Hepatocyte (in vitro differentiated cells): ENCODE data around the gene BRSK1.

Experiments
- EZH2 ChIP-seq: fragments of 200-600 bp; sonication (generic); IDR thresholded peaks from 2 replicates; pipeline ENCODE4 v1.6.1; 2016; ENCODE audit warnings: antibody characterized with exemption, mild to moderate bottlenecking, borderline replicate concordance
- TF ChIP-seq, protein P1 (sequence below): fragments of 200-600 bp; sonication (generic); IDR thresholded peaks from 2 replicates; pipeline ENCODE4 v1.5.1; 2016; ENCODE audit warnings: antibody characterized with exemption, mild to moderate bottlenecking; ENCODE audit not compliant: poor library complexity

DNA sequence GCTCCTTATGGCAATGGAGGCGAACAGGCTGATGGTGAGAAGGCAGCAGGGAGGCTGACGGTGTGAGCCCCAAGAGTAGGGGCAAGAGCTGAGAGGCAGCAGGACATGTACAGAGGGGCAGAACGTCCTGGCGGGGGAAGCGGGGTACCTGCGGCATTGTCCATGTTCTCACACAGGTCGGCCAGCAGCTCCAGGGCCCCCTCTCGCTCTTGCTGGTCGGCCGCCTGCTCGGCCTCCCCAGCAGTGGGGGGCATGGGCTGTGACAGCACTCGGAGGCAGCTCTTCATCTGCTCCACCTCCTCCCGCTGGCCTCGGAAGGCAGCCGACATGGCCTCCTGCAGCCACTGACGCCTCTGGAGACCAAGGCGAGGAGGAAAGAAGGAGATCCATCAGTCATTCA is 6.3 kb upstream of the BRSK1 start:
- no peak for TF ChIP-seq EZH2
- TF ChIP-seq, protein P1, sequence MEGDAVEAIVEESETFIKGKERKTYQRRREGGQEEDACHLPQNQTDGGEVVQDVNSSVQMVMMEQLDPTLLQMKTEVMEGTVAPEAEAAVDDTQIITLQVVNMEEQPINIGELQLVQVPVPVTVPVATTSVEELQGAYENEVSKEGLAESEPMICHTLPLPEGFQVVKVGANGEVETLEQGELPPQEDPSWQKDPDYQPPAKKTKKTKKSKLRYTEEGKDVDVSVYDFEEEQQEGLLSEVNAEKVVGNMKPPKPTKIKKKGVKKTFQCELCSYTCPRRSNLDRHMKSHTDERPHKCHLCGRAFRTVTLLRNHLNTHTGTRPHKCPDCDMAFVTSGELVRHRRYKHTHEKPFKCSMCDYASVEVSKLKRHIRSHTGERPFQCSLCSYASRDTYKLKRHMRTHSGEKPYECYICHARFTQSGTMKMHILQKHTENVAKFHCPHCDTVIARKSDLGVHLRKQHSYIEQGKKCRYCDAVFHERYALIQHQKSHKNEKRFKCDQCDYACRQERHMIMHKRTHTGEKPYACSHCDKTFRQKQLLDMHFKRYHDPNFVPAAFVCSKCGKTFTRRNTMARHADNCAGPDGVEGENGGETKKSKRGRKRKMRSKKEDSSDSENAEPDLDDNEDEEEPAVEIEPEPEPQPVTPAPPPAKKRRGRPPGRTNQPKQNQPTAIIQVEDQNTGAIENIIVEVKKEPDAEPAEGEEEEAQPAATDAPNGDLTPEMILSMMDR = no peak
